HepG2 (cell line): ENCODE measurements around the gene SYCE3. TPM values are rescaled to one million over a fixed set of nuclear protein-coding genes. Genes with fewer than 3 reads are reported as not detected.

ENCODE experiments used
- ARNT ChIP-seq: fragments of 450-650 bp; IDR thresholded peaks from 2 replicates; pipeline ENCODE4 v1.6.1; 2017
- ASH2L ChIP-seq: fragments of 300-600, 200-600 bp; sonication (generic); IDR thresholded peaks from 2 replicates; pipeline ENCODE4 v1.7.0; 2017; ENCODE audit warnings: low read depth, mild to moderate bottlenecking, moderate library complexity, mixed read lengths, low read length; ENCODE audit not compliant: insufficient read length
- EED ChIP-seq: sonication (generic); formaldehyde crosslinking; IDR thresholded peaks from 2 replicates; pipeline ENCODE4 v1.5.0; 2020; ENCODE audit warnings: mild to moderate bottlenecking, missing genetic modification reagents
- GATA4 ChIP-seq: sonication (generic); IDR thresholded peaks from 2 replicates; pipeline ENCODE4 v1.6.1; 2016; ENCODE audit warnings: antibody characterized with exemption, low read depth, borderline replicate concordance
- HMGA1 ChIP-seq: sonication (generic); formaldehyde crosslinking; conservative IDR thresholded peaks from 2 replicates; pipeline ENCODE4 v1.4.0; 2020; ENCODE audit warnings: missing genetic modification reagents
- ISL2 ChIP-seq: sonication (generic); formaldehyde crosslinking; IDR thresholded peaks from 2 replicates; pipeline ENCODE4 v1.5.0; 2020; ENCODE audit warnings: missing genetic modification reagents
- MBD4 ChIP-seq: IDR thresholded peaks from 2 replicates; pipeline ENCODE4 v1.6.1; 2012; ENCODE audit warnings: low read length, inconsistent platforms, borderline replicate concordance
- POGZ ChIP-seq: sonication (generic); formaldehyde crosslinking; IDR thresholded peaks from 2 replicates; pipeline ENCODE4 v1.4.0; 2020; ENCODE audit warnings: mild to moderate bottlenecking, missing genetic modification reagents
- RXRB ChIP-seq: IDR thresholded peaks from 2 replicates; pipeline ENCODE4 v1.6.1; 2016; ENCODE audit warnings: borderline replicate concordance, missing genetic modification reagents, missing compliant biosample characterization
- SRF ChIP-seq: IDR thresholded peaks from 2 replicates; pipeline ENCODE4 v1.6.1; 2011; ENCODE audit warnings: mild to moderate bottlenecking, low read depth, low read length, moderate library complexity
- YY1 ChIP-seq: IDR thresholded peaks from 2 replicates; pipeline ENCODE4 v1.6.1; 2011; ENCODE audit warnings: low read length, low read depth, moderate library complexity, mild to moderate bottlenecking; ENCODE audit not compliant: insufficient read depth, insufficient replicate concordance
- ZNF180 ChIP-seq: sonication (generic); formaldehyde crosslinking; IDR thresholded peaks from 2 replicates; pipeline ENCODE4 v1.4.0; 2020; ENCODE audit warnings: low read depth, missing genetic modification reagents, borderline replicate concordance
- ZNF205 ChIP-seq: IDR thresholded peaks from 2 replicates; pipeline ENCODE4 v1.6.1; 2018; ENCODE audit warnings: missing biosample characterization, missing genetic modification reagents
- ZNF329 ChIP-seq: sonication (generic); formaldehyde crosslinking; IDR thresholded peaks from 2 replicates; pipeline ENCODE4 v1.9.0; 2021; ENCODE audit warnings: low read depth, mild to moderate bottlenecking, missing genetic modification reagents
- ZNF333 ChIP-seq: sonication (generic); formaldehyde crosslinking; IDR thresholded peaks from 2 replicates; pipeline ENCODE4 v1.4.0; 2020; ENCODE audit warnings: mild to moderate bottlenecking, missing genetic modification reagents, borderline replicate concordance
- ZNF589 ChIP-seq: sonication (generic); formaldehyde crosslinking; conservative IDR thresholded peaks from 2 replicates; pipeline ENCODE4 v1.8.0; 2022; ENCODE audit warnings: mild to moderate bottlenecking, moderate library complexity, missing genetic modification reagents
- ZNF616 ChIP-seq: sonication (generic); formaldehyde crosslinking; IDR thresholded peaks from 2 replicates; pipeline ENCODE4 v1.5.0; 2020; ENCODE audit warnings: low read depth, mild to moderate bottlenecking, missing genetic modification reagents
- ZNF629 ChIP-seq: sonication (generic); formaldehyde crosslinking; conservative IDR thresholded peaks from 2 replicates; pipeline ENCODE4 v1.5.0; 2020; ENCODE audit warnings: missing genetic modification reagents
- polyA plus RNA-seq, 8 experiments: library from polyadenylated mRNA; depleted of rRNA in 3 of 8; stranded (reverse) in 7 of 8; unstranded in 1 of 8; fragments of >200 nt; fragmentation: Illumina TruSeq in 4 of 8; extraction: Trizol in 4 of 8; gene quantifications; 2 replicates each; pipeline versions ENCODE4 v1.2.1 to v1.2.3, GENCODE V29; 2011 to 2016; ENCODE audit warnings: low read depth in 4 of 8, missing spikeins in 1 of 8, mixed read lengths in 1 of 8; ENCODE audit not compliant: insufficient read depth in 1 of 8
- total RNA-seq, 5 experiments: library from RNA; depleted of rRNA; stranded (reverse); fragments of >200 nt; fragmentation: Illumina TruSeq; extraction: Trizol; gene quantifications; 2 replicates each; pipeline ENCODE4 v1.2.3, GENCODE V29; 2016; ENCODE audit warnings: low read depth in 1 of 5
- TF ChIP-seq, protein P1 (sequence below): sonication (generic); formaldehyde crosslinking; IDR thresholded peaks from 2 replicates; pipeline ENCODE4 v1.5.0; 2020; ENCODE audit warnings: missing genetic modification reagents
- TF ChIP-seq, protein P2 (sequence below): sonication (generic); formaldehyde crosslinking; IDR thresholded peaks from 2 replicates; pipeline ENCODE4 v1.4.0; 2020; ENCODE audit warnings: mild to moderate bottlenecking, missing genetic modification reagents
- TF ChIP-seq, protein P3 (sequence below): IDR thresholded peaks from 2 replicates; pipeline ENCODE4 v1.6.1; 2016; ENCODE audit warnings: low read depth
- TF ChIP-seq, protein P4 (sequence below): sonication (generic); formaldehyde crosslinking; IDR thresholded peaks from 2 replicates; pipeline ENCODE4 v1.8.0; 2022; ENCODE audit warnings: missing genetic modification reagents, mild to moderate bottlenecking, moderate library complexity, borderline replicate concordance
- TF ChIP-seq, protein P5 (sequence below): sonication (generic); formaldehyde crosslinking; IDR thresholded peaks from 2 replicates; pipeline ENCODE4 v1.9.0; 2021; ENCODE audit warnings: missing genetic modification reagents, borderline replicate concordance

The SYCE3 gene
- total and polyA plus RNA-seq, 2 of the 13 experiments (the other 11 are each of a cell fraction or from before 2014, with no cell fraction given) = not detected

DNA sequence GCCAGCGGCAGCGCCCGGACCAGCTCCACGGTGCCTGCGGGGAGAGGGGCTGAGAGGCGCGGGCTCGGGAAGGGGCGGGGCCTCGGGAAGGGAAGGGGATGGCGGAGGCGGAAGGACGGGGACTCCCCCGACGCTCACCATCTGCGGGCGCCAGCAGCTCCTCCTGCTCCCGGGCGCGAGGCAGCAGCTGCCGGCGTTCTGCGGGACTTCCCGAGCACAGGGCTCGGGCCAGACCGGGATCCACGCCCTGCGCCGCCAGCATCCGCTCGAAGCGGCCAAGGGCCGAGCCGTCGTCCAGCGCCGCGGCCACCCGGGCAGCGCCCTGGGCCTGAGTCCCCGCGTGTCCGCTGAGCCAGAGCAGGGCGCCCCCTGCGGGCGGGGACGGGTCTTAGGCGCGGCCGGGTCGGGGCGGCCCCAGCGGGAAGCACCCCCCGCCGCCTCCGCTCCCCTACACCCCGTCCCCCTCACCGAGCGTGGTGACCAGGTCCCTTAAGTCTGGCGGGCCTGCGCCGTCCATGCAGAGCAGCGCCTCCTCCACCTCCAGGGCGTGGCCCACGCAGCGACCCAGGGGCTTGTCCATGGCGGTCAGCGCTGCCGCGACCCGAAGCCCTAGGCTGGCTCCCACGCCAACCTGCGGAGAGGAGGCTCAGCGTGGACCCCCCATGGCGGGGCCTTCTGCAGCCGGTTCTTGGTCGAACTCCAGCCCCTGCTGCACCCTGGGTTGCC lies 36.4 kb downstream of the SYCE3 start (continued):
- peak; percentile 29 for TF ChIP-seq ZNF589 (CRISPR knock-in tag)
- peak; percentile 13; the same call in 1 of the 2 replicates for TF ChIP-seq ZNF333
- TF ChIP-seq, protein P1, sequence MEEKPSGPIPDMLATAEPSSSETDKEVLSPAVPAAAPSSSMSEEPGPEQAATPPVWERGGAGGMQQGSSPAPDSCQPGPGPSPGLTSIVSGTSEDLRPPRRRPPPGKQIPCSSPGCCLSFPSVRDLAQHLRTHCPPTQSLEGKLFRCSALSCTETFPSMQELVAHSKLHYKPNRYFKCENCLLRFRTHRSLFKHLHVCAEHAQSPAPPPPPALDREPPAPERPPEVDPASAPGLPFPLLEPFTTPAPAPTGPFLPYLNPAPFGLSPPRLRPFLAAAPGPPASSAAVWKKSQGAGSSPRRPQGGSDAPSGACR (CRISPR knock-in tag) = no peak
- no peak for TF ChIP-seq EED
- TF ChIP-seq ZNF180 (CRISPR knock-in tag) = no peak
- TF ChIP-seq POGZ (CRISPR knock-in tag) = no peak
- no peak for TF ChIP-seq ZNF629
- TF ChIP-seq, protein P2, sequence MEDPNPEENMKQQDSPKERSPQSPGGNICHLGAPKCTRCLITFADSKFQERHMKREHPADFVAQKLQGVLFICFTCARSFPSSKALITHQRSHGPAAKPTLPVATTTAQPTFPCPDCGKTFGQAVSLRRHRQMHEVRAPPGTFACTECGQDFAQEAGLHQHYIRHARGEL (CRISPR knock-in tag) = no peak
- no peak; the same call in 1 of the 2 replicates for TF ChIP-seq ZNF205 (CRISPR knock-in tag)
- TF ChIP-seq, protein P3, sequence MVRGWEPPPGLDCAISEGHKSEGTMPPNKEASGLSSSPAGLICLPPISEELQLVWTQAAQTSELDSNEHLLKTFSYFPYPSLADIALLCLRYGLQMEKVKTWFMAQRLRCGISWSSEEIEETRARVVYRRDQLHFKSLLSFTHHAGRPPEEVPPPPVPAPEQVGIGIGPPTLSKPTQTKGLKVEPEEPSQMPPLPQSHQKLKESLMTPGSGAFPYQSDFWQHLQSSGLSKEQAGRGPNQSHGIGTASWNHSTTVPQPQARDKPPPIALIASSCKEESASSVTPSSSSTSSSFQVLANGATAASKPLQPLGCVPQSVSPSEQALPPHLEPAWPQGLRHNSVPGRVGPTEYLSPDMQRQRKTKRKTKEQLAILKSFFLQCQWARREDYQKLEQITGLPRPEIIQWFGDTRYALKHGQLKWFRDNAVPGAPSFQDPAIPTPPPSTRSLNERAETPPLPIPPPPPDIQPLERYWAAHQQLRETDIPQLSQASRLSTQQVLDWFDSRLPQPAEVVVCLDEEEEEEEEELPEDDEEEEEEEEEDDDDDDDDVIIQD (CRISPR knock-in tag) = no peak
- TF ChIP-seq YY1 = peak; percentile 50
- peak; percentile 67; the same call in 1 of the 2 replicates for TF ChIP-seq ZNF616 (CRISPR knock-in tag)
- no peak for TF ChIP-seq ARNT
- no peak for TF ChIP-seq RXRB
- no peak for TF ChIP-seq HMGA1
- TF ChIP-seq, protein P4, sequence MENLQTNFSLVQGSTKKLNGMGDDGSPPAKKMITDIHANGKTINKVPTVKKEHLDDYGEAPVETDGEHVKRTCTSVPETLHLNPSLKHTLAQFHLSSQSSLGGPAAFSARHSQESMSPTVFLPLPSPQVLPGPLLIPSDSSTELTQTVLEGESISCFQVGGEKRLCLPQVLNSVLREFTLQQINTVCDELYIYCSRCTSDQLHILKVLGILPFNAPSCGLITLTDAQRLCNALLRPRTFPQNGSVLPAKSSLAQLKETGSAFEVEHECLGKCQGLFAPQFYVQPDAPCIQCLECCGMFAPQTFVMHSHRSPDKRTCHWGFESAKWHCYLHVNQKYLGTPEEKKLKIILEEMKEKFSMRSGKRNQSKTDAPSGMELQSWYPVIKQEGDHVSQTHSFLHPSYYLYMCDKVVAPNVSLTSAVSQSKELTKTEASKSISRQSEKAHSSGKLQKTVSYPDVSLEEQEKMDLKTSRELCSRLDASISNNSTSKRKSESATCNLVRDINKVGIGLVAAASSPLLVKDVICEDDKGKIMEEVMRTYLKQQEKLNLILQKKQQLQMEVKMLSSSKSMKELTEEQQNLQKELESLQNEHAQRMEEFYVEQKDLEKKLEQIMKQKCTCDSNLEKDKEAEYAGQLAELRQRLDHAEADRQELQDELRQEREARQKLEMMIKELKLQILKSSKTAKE (CRISPR knock-in tag) = no peak
- no peak for TF ChIP-seq SRF
- TF ChIP-seq ASH2L = peak; percentile 44
- no peak for TF ChIP-seq MBD4
- TF ChIP-seq ZNF329 (CRISPR knock-in tag) = peak; percentile 51; the same call in 1 of the 2 replicates
- TF ChIP-seq ISL2 (CRISPR knock-in tag) = no peak; the same call in 1 of the 2 replicates
- no peak; the same call in 1 of the 2 replicates for TF ChIP-seq GATA4
- TF ChIP-seq, protein P5, sequence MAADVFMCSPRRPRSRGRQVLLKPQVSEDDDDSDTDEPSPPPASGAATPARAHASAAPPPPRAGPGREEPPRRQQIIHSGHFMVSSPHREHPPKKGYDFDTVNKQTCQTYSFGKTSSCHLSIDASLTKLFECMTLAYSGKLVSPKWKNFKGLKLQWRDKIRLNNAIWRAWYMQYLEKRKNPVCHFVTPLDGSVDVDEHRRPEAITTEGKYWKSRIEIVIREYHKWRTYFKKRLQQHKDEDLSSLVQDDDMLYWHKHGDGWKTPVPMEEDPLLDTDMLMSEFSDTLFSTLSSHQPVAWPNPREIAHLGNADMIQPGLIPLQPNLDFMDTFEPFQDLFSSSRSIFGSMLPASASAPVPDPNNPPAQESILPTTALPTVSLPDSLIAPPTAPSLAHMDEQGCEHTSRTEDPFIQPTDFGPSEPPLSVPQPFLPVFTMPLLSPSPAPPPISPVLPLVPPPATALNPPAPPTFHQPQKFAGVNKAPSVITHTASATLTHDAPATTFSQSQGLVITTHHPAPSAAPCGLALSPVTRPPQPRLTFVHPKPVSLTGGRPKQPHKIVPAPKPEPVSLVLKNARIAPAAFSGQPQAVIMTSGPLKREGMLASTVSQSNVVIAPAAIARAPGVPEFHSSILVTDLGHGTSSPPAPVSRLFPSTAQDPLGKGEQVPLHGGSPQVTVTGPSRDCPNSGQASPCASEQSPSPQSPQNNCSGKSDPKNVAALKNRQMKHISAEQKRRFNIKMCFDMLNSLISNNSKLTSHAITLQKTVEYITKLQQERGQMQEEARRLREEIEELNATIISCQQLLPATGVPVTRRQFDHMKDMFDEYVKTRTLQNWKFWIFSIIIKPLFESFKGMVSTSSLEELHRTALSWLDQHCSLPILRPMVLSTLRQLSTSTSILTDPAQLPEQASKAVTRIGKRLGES (CRISPR knock-in tag) = no peak
